K562 (cell line): Measurements from ENCODE around the gene GABRP. TPM values are rescaled to one million over a fixed set of nuclear protein-coding genes. Genes with fewer than 3 reads are reported as not detected.

ENCODE experiments used
- ATAC-seq: fragments of 200-7000 bp; cut with Tn5 transposase; 3 replicates; pipeline ENCODE4 v1.9.1; 2020; ENCODE audit warnings: moderate library complexity
- BruUV-seq: library from RNA; stranded (reverse); fragments of 400-500 nt; replicated peaks from 2 replicates; lab custom pipeline; 2021; lab: Mats Ljungman, UMichigan
- CTCF ChIA-PET: fragments of 300-600 bp; formaldehyde crosslinking; extraction: SDS; loops from one replicate; lab custom pipeline; 2021; ENCODE audit warnings: low intra/inter-chr PET ratio; lab: Yijun Ruan, JAX
- POLR2A ChIA-PET: fragments of 300-600, 350-650 bp; sonication (Branson Sonifier 250); formaldehyde crosslinking; extraction: SDS; loops from one replicate; lab custom pipeline; 2021; ENCODE audit warnings: antibody characterized with exemption, inconsistent platforms; lab: Yijun Ruan, JAX
- DNase-seq, 4 experiments: peaks; one replicate each; pipeline versions ENCODE4 v3.0.0 to v3.0.0-alpha.2; 2011 to 2018; ENCODE audit warnings: low spot score in 3 of 4, mixed read lengths in 3 of 4; ENCODE audit errors: extremely low read depth in 1 of 4
- FAIRE-seq: peaks from 2 replicates; lab custom pipeline; 2011; peaks lifted over from hg19 to GRCh38; lab: Jason Lieb, UNC
- H2AFZ ChIP-seq: 2 replicates; pipeline ENCODE4 v1.6.0; 2011; ENCODE audit warnings: low read depth, low read length, control low read depth, inconsistent platforms
- H3K27ac ChIP-seq: fragments of 200-600 bp; 3 replicates; pipeline ENCODE4 v1.8.0; 2011; ENCODE audit warnings: low read depth, mild to moderate bottlenecking, control low read depth, inconsistent platforms, low read length, moderate library complexity, mixed read lengths; ENCODE audit errors: extremely low read depth
- H3K27me3 ChIP-seq, 2 experiments: fragments of 300-600 bp in 1 of 2; 2 replicates in 1 of 2; 3 replicates in 1 of 2; pipeline versions ENCODE4 v1.6.0 to v1.8.0; 2011; ENCODE audit warnings: inconsistent platforms in 2 of 2, low read length in 2 of 2, mild to moderate bottlenecking in 1 of 2, mixed read lengths in 1 of 2, moderate library complexity in 1 of 2; ENCODE audit not compliant: control insufficient read depth in 2 of 2, insufficient read depth in 2 of 2
- H3K36me3 ChIP-seq: fragments of 300-600 bp; 3 replicates; pipeline ENCODE4 v1.8.0; 2011; ENCODE audit warnings: mild to moderate bottlenecking, low read length, inconsistent platforms; ENCODE audit not compliant: control insufficient read depth, insufficient read depth
- H3K4me1 ChIP-seq, 2 experiments: fragments of 200-600 bp in 1 of 2; replicated peaks in 1 of 2; 2 replicates in 1 of 2; 3 replicates in 1 of 2; pipeline versions ENCODE4 v1.5.1 to v1.8.0; 2011; ENCODE audit warnings: inconsistent platforms in 2 of 2, low read length in 2 of 2, mild to moderate bottlenecking in 1 of 2, mixed read lengths in 1 of 2, moderate library complexity in 1 of 2; ENCODE audit not compliant: control insufficient read depth in 2 of 2, insufficient read depth in 2 of 2
- H3K4me2 ChIP-seq: 2 replicates; pipeline ENCODE4 v1.6.1; 2011; ENCODE audit warnings: low read length, control low read depth, inconsistent platforms, mixed read lengths; ENCODE audit not compliant: insufficient read depth
- H3K4me3 ChIP-seq: fragments of 200-600 bp; sonication (generic), shearing (Covaris generic); 2 replicates; pipeline ENCODE4 v1.5.1; 2016; ENCODE audit warnings: control low read depth, inconsistent platforms
- H3K79me2 ChIP-seq: fragments of 200-600 bp; 3 replicates; pipeline ENCODE4 v1.8.0; 2011; ENCODE audit warnings: low read length, inconsistent platforms; ENCODE audit not compliant: control insufficient read depth, insufficient read depth
- H3K9ac ChIP-seq, 2 experiments: 2 replicates each; pipeline versions ENCODE4 v1.6.0 to v1.6.1; 2011; ENCODE audit warnings: low read depth in 2 of 2, low read length in 2 of 2, control low read depth in 1 of 2, inconsistent platforms in 1 of 2, mild to moderate bottlenecking in 1 of 2, mixed read lengths in 1 of 2; ENCODE audit not compliant: insufficient read depth in 1 of 2
- H3K9me1 ChIP-seq: one replicate; pipeline ENCODE4 v1.6.0; 2011; ENCODE audit warnings: inconsistent platforms, mild to moderate bottlenecking, low read length, moderate library complexity; ENCODE audit not compliant: control insufficient read depth, insufficient read depth
- H3K9me3 ChIP-seq: replicated peaks from 2 replicates; pipeline ENCODE4 v1.5.1; 2011; ENCODE audit warnings: low read depth, low read length, inconsistent platforms; ENCODE audit not compliant: control insufficient read depth, insufficient read depth
- H4K20me1 ChIP-seq: replicated peaks from 2 replicates; pipeline ENCODE4 v1.6.1; 2011; ENCODE audit warnings: low read length, inconsistent platforms, mixed read lengths; ENCODE audit not compliant: control insufficient read depth, insufficient read depth
- ARID2 ChIP-seq: fragments of 450-650 bp; IDR thresholded peaks from 2 replicates; pipeline ENCODE4 v1.6.1; 2017; ENCODE audit warnings: antibody characterized with exemption, mild to moderate bottlenecking
- CBX2 ChIP-seq: fragments of 200-600 bp; sonication (generic); IDR thresholded peaks from one replicate; pipeline ENCODE4 v1.6.1; 2012; ENCODE audit warnings: mild to moderate bottlenecking, low read length, inconsistent platforms; ENCODE audit not compliant: insufficient read depth, poor library complexity, severe bottlenecking
- FOXP4 ChIP-seq: sonication (generic); formaldehyde crosslinking; IDR thresholded peaks from 2 replicates; pipeline ENCODE4 v1.8.0; 2022; ENCODE audit warnings: mild to moderate bottlenecking, missing genetic modification reagents, borderline replicate concordance
- HDGF ChIP-seq: fragments of 450-650 bp; IDR thresholded peaks from 2 replicates; pipeline ENCODE4 v1.6.1; 2016
- HNRNPK ChIP-seq: fragments of 200-400 bp; formaldehyde crosslinking; IDR thresholded peaks from one replicate; pipeline ENCODE4 v1.6.1; 2018; ENCODE audit warnings: mild to moderate bottlenecking, low read depth, low read length; ENCODE audit not compliant: poor library complexity, severe bottlenecking
- MBD2 ChIP-seq: sonication (generic); IDR thresholded peaks from 2 replicates; pipeline ENCODE4 v1.6.1; 2016; ENCODE audit warnings: low read depth, borderline replicate concordance
- NCOA1 ChIP-seq: fragments of 450-650 bp; IDR thresholded peaks from 2 replicates; pipeline ENCODE4 v1.6.1; 2016; ENCODE audit warnings: low read depth
- POLR2AphosphoS2 ChIP-seq: IDR thresholded peaks from 2 replicates; pipeline ENCODE4 v1.6.1; 2012; ENCODE audit warnings: low read length, improper control_type of control experiment
- PRPF4 ChIP-seq: fragments of 200-400 bp; formaldehyde crosslinking; IDR thresholded peaks from one replicate; pipeline ENCODE4 v1.6.1; 2017; ENCODE audit warnings: low read length, low read depth, mild to moderate bottlenecking; ENCODE audit not compliant: insufficient read depth, poor library complexity, severe bottlenecking
- RCOR1 ChIP-seq, 2 experiments: IDR thresholded peaks; 2 replicates each; pipeline ENCODE4 v1.6.1; 2012; ENCODE audit warnings: low read depth in 2 of 2, low read length in 2 of 2, borderline replicate concordance in 1 of 2, improper control_type of control experiment in 1 of 2
- SNRNP70 ChIP-seq: fragments of 200-400 bp; formaldehyde crosslinking; optimal IDR thresholded peaks from 2 replicates; pipeline ENCODE3; 2017; ENCODE audit warnings: low read depth, low read length
- SP1 ChIP-seq: sonication (generic); formaldehyde crosslinking; IDR thresholded peaks from 2 replicates; pipeline ENCODE4 v1.8.1; 2022; ENCODE audit warnings: mild to moderate bottlenecking, missing genetic modification reagents
- SRSF7 ChIP-seq: fragments of 200-400 bp; formaldehyde crosslinking; optimal IDR thresholded peaks from 2 replicates; pipeline ENCODE3; 2017; ENCODE audit warnings: mild to moderate bottlenecking, low read depth, low read length
- USF2 ChIP-seq: sonication (generic); formaldehyde crosslinking; IDR thresholded peaks from 2 replicates; pipeline ENCODE4 v1.5.0; 2020; ENCODE audit warnings: missing genetic modification reagents
- ZFP91 ChIP-seq: sonication (generic); formaldehyde crosslinking; IDR thresholded peaks from 2 replicates; pipeline ENCODE4 v1.8.0; 2022; ENCODE audit warnings: mild to moderate bottlenecking, missing genetic modification reagents
- ZKSCAN3 ChIP-seq: fragments of 250-450 bp; sonication (Bioruptor Pico); IDR thresholded peaks from 2 replicates; pipeline ENCODE4 v1.4.0; 2020
- ZNF146 ChIP-seq: IDR thresholded peaks from one replicate; pipeline ENCODE4 v1.6.1; 2018; ENCODE audit warnings: missing compliant biosample characterization; ENCODE audit not compliant: unreplicated experiment
- ZNF764 ChIP-seq: fragments of 250-450 bp; sonication (Bioruptor Pico); IDR thresholded peaks from 2 replicates; pipeline ENCODE4 v1.4.0; 2020; ENCODE audit warnings: low read depth, mild to moderate bottlenecking, moderate library complexity
- WGBS: fragments of 100-300 bp; shearing (Covaris generic); methylation state at CpG from one replicate; pipeline ENCODE4 v1.1.6; 2016; ENCODE audit warnings: low coverage, mixed read lengths; ENCODE audit not compliant: insufficient coverage; ENCODE audit errors: missing lambda C conversion rate; 5-methylcytosine and 5-hydroxymethylcytosine counted together
- in situ Hi-C: fragments of 300-500 bp; cut with MboI; formaldehyde crosslinking; loops from 4 replicates; pipeline ENCODE4 v1.15.0; 2018; ENCODE audit warnings: inconsistent platforms, mixed read lengths
- intact Hi-C: fragments of 100-400 bp; cut with micrococcal nuclease; formaldehyde crosslinking; loops from 2 replicates; pipeline ENCODE4 v1.14.2; 2022
- polyA plus RNA-seq, 8 experiments: library from polyadenylated mRNA; depleted of rRNA in 4 of 8; stranded (reverse) in 5 of 8; unstranded in 3 of 8; fragments of >200 nt; fragmentation: Nextera tagmentation in 2 of 8; fragmentation: Illumina TruSeq in 1 of 8; extraction: Ambion mirVana in 2 of 8; extraction: Trizol in 1 of 8; gene quantifications; 2 replicates each; pipeline versions ENCODE4 v1.2.1 to v1.2.3, GENCODE V29; 2011 to 2014; ENCODE audit warnings: inconsistent platforms in 1 of 8, missing spikeins in 1 of 8
- total RNA-seq, 7 experiments: library from RNA; depleted of rRNA in 6 of 7; stranded (reverse); fragments of >200 nt in 6 of 7; fragmentation: Illumina TruSeq in 2 of 7; extraction: Trizol in 2 of 7; gene quantifications; 2 replicates each; pipeline versions ENCODE4 v1.2.1 to v1.2.3, GENCODE V29; 2011 to 2021; ENCODE audit warnings: low replicate concordance in 1 of 7

Gene GABRP
- total and polyA plus RNA-seq, 9 of the 15 experiments (the other 6 are each of a cell fraction or from before 2014, with no cell fraction given), result not detected

- Histone ChIP-seq H3K4me1 (no peaks in the 10 kb centered on the region), H2AFZ (no peak overlapping the region), H3K36me3 (no peaks in the 10 kb centered on the region), H3K27ac (no peak overlapping the region), H3K9me3 (no peaks in the 10 kb centered on the region), H3K9me1 (no peaks in the 10 kb centered on the region), H3K4me2 (no peak overlapping the region), H3K9ac (no peak overlapping the region), H3K4me3 (no peak overlapping the region), H3K27me3 (peaks cover 0 to 4% of the 10 kb centered on the region in 2 experiments; a peak in 1 of 5 replicates), H4K20me1 (no peaks in the 10 kb centered on the region), H3K79me2 (no peaks in the 10 kb centered on the region)
- ATAC-seq (no peak), FAIRE-seq (no peak), DNase-seq (no peak)
- BruUV-seq, result no TSS peak
- in situ Hi-C loops, result no loop called here
- intact Hi-C loops, result no loop called here
- no peak for TF ChIP-seq FOXP4 (CRISPR knock-in tag)
- TF ChIP-seq SP1 (CRISPR knock-in tag), result no peak
- TF ChIP-seq MBD2, result no peak
- TF ChIP-seq HDGF, result no peak
- no peak for TF ChIP-seq USF2
- no peak for TF ChIP-seq HNRNPK
- no peak for TF ChIP-seq CBX2
- no peak for TF ChIP-seq POLR2AphosphoS2
- TF ChIP-seq SNRNP70, result no peak
- no peak for TF ChIP-seq ARID2
- TF ChIP-seq ZFP91 (CRISPR knock-in tag), result no peak
- TF ChIP-seq ZNF764 (CRISPR knock-in tag), result no peak
- TF ChIP-seq SRSF7, result no peak
- no peak for TF ChIP-seq ZKSCAN3
- no peak for TF ChIP-seq PRPF4
- TF ChIP-seq ZNF146 (CRISPR knock-in tag), result no peak
- no peak for TF ChIP-seq NCOA1
- no peak for TF ChIP-seq RCOR1 (IDR thresholded peaks at IDR 0.05; ENCODE audit: borderline replicate concordance in 1 of 2, low read depth in 2 of 2, low read length in 2 of 2)
- under 1% methylated on average over 15 of the region's 15 CpGs for WGBS
- POLR2A ChIA-PET, result no interaction called here
- CTCF ChIA-PET, result no interaction called here
These were observed 12.0 kb upstream of the GABRP start for GRCh38 chr5:170771496-170771895.
